Panc1 (cell line): ENCODE data around the gene CDYL. TPM values are rescaled to one million over a fixed set of nuclear protein-coding genes. Genes with fewer than 3 reads are reported as not detected.

Source experiments
- ATAC-seq: fragments of 200-7000 bp; cut with Tn5 transposase; 2 replicates; pipeline ENCODE4 v1.9.1; 2020; ENCODE audit warnings: mild to moderate bottlenecking, moderate library complexity
- BruUV-seq: library from RNA; stranded (reverse); fragments of 400-500 nt; replicated peaks from 2 replicates; lab custom pipeline; 2021; lab: Mats Ljungman, UMichigan
- CTCF ChIA-PET: fragments of 300-600 bp; sonication (Branson Sonifier 250); formaldehyde crosslinking; loops from one replicate; lab custom pipeline; 2022; ENCODE audit warnings: antibody characterized with exemption; lab: Charles Lee
- POLR2A ChIA-PET: fragments of 300-600 bp; sonication (Branson Sonifier 250); formaldehyde crosslinking; loops from one replicate; lab custom pipeline; 2022; ENCODE audit warnings: antibody characterized with exemption; lab: Charles Lee
- DNase-seq: peaks from one replicate; pipeline ENCODE4 v3.0.0-alpha.2; 2010; ENCODE audit warnings: low read depth, low spot score
- H3K27ac ChIP-seq: 2 replicates; pipeline ENCODE4 v1.5.1; 2011; ENCODE audit warnings: mild to moderate bottlenecking, low read length, inconsistent platforms
- H3K27me3 ChIP-seq: fragments of 200-500 bp; sonication (Bioruptor generic); 2 replicates; pipeline ENCODE4 v1.6.0; 2014; ENCODE audit warnings: low read length, inconsistent platforms; ENCODE audit not compliant: control insufficient read depth, insufficient read depth
- H3K36me3 ChIP-seq: fragments of 200-500 bp; sonication (Bioruptor generic); 2 replicates; pipeline ENCODE4 v1.5.1; 2014; ENCODE audit warnings: inconsistent platforms, mild to moderate bottlenecking, low read length, moderate library complexity; ENCODE audit not compliant: control insufficient read depth, insufficient read depth
- H3K4me1 ChIP-seq: 2 replicates; pipeline ENCODE4 v1.5.1; 2011; ENCODE audit warnings: inconsistent platforms, mild to moderate bottlenecking, low read length, moderate library complexity; ENCODE audit not compliant: control insufficient read depth, insufficient read depth
- H3K4me3 ChIP-seq, 2 experiments: 2 replicates each; pipeline ENCODE4 v1.5.1; 2011 to 2012; ENCODE audit warnings: low read depth in 2 of 2, low read length in 2 of 2, mild to moderate bottlenecking in 2 of 2, inconsistent platforms in 1 of 2, moderate library complexity in 1 of 2
- H3K9me3 ChIP-seq: fragments of 200-500 bp; sonication (Bioruptor generic); 2 replicates; pipeline ENCODE4 v1.5.1; 2014; ENCODE audit warnings: low read depth, mild to moderate bottlenecking, inconsistent platforms, low read length, moderate library complexity; ENCODE audit not compliant: control insufficient read depth, insufficient read depth
- POLR2AphosphoS5 ChIP-seq: IDR thresholded peaks from 2 replicates; pipeline ENCODE4 v1.6.1; 2012; ENCODE audit warnings: mild to moderate bottlenecking, low read depth, low read length, moderate library complexity
- SIN3A ChIP-seq: IDR thresholded peaks from 2 replicates; pipeline ENCODE4 v1.6.1; 2012; ENCODE audit warnings: low read depth, mild to moderate bottlenecking, low read length, moderate library complexity, borderline replicate concordance; ENCODE audit not compliant: insufficient read depth
- TCF7L2 ChIP-seq: IDR thresholded peaks from 2 replicates; pipeline ENCODE4 v1.6.1; 2011; ENCODE audit warnings: mild to moderate bottlenecking, low read depth, low read length, inconsistent platforms
- in situ Hi-C: cut with HindIII; loops from 2 replicates; pipeline ENCODE4 v1.10.0; 2016; ENCODE audit warnings: low sequenced_read_pairs, low pct_unique_long_range_greater_than_20kb
- intact Hi-C: fragments of 100-400 bp; cut with micrococcal nuclease; formaldehyde crosslinking; loops from one replicate; pipeline ENCODE4 v1.10.0; 2022; ENCODE audit not compliant: unreplicated experiment
- total RNA-seq: library from RNA; stranded (reverse); gene quantifications from one replicate; pipeline ENCODE4 v1.2.1, GENCODE V29; 2021; ENCODE audit not compliant: unreplicated experiment
- TF ChIP-seq, protein P1 (sequence below): fragments of 450-650 bp; IDR thresholded peaks from 2 replicates; pipeline ENCODE4 v1.5.1; 2017; ENCODE audit warnings: mild to moderate bottlenecking
- TF ChIP-seq, protein P2 (sequence below), 2 experiments: IDR thresholded peaks; 2 replicates each; pipeline ENCODE4 v1.6.1; 2011 to 2012; ENCODE audit warnings: low read depth in 2 of 2, control low read depth in 1 of 2, low read length in 1 of 2, mild to moderate bottlenecking in 1 of 2, moderate library complexity in 1 of 2; ENCODE audit not compliant: insufficient read depth in 1 of 2

CDYL gene
- total RNA-seq, 1 experiment from 2014 or later: 61.4 TPM

GRCh38 chr6:4806337-4806725 lies 30.1 kb downstream of the CDYL start:
- CTCF ChIA-PET: no interaction called here
- no peak overlapping the region for H3K4me3 ChIP-seq
- no peak for TF ChIP-seq POLR2AphosphoS5
- TF ChIP-seq, protein P1, sequence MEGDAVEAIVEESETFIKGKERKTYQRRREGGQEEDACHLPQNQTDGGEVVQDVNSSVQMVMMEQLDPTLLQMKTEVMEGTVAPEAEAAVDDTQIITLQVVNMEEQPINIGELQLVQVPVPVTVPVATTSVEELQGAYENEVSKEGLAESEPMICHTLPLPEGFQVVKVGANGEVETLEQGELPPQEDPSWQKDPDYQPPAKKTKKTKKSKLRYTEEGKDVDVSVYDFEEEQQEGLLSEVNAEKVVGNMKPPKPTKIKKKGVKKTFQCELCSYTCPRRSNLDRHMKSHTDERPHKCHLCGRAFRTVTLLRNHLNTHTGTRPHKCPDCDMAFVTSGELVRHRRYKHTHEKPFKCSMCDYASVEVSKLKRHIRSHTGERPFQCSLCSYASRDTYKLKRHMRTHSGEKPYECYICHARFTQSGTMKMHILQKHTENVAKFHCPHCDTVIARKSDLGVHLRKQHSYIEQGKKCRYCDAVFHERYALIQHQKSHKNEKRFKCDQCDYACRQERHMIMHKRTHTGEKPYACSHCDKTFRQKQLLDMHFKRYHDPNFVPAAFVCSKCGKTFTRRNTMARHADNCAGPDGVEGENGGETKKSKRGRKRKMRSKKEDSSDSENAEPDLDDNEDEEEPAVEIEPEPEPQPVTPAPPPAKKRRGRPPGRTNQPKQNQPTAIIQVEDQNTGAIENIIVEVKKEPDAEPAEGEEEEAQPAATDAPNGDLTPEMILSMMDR: peak; percentile 76
- peaks cover 14% of the 10 kb centered on the region for H3K4me1 ChIP-seq
- intact Hi-C loops: no loop called here
- H3K36me3 ChIP-seq: no peaks in the 10 kb centered on the region
- ATAC-seq (no peak), DNase-seq (no peak)
- H3K9me3 ChIP-seq: no peaks in the 10 kb centered on the region; the same call in 1 of the 2 replicates
- in situ Hi-C loops: no loop called here
- H3K27me3 ChIP-seq: no peaks in the 10 kb centered on the region
- POLR2A ChIA-PET: no interaction called here
- no peak overlapping the region for H3K27ac ChIP-seq
- BruUV-seq: no TSS peak

DNA sequence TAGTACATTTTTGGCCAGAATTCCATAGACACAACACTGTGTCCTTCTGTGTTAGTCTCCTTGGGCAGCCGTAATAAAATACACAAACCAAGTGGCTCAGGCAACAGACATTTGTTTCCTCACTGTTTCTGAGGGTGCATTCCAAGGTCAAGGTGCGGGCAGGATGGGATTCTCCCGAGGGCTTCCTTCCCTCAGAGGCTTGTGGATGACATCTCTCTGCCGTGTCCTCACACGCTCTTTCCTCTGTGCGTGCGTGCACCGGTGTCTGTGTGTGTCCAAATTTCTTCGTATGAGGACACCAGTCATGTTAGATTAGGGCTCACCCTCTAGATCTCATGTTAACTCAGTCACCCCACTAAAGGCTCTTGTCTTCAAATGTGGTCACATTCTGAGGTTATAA lies 30.6 kb downstream of the CDYL start:
- Histone ChIP-seq H3K27ac (no peak overlapping the region), H3K27me3 (no peaks in the 10 kb centered on the region), H3K4me1 (peaks cover 15% of the 10 kb centered on the region), H3K36me3 (no peaks in the 10 kb centered on the region), H3K9me3 (no peaks in the 10 kb centered on the region; the same call in 1 of the 2 replicates), H3K4me3 (no peak overlapping the region)
- TF ChIP-seq POLR2AphosphoS5 (no peak), SIN3A (no peak)
- TF ChIP-seq, protein P2, sequence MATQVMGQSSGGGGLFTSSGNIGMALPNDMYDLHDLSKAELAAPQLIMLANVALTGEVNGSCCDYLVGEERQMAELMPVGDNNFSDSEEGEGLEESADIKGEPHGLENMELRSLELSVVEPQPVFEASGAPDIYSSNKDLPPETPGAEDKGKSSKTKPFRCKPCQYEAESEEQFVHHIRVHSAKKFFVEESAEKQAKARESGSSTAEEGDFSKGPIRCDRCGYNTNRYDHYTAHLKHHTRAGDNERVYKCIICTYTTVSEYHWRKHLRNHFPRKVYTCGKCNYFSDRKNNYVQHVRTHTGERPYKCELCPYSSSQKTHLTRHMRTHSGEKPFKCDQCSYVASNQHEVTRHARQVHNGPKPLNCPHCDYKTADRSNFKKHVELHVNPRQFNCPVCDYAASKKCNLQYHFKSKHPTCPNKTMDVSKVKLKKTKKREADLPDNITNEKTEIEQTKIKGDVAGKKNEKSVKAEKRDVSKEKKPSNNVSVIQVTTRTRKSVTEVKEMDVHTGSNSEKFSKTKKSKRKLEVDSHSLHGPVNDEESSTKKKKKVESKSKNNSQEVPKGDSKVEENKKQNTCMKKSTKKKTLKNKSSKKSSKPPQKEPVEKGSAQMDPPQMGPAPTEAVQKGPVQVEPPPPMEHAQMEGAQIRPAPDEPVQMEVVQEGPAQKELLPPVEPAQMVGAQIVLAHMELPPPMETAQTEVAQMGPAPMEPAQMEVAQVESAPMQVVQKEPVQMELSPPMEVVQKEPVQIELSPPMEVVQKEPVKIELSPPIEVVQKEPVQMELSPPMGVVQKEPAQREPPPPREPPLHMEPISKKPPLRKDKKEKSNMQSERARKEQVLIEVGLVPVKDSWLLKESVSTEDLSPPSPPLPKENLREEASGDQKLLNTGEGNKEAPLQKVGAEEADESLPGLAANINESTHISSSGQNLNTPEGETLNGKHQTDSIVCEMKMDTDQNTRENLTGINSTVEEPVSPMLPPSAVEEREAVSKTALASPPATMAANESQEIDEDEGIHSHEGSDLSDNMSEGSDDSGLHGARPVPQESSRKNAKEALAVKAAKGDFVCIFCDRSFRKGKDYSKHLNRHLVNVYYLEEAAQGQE (IDR thresholded peaks at IDR 0.05; ENCODE audit: insufficient read depth in 1 of 2, low read depth in 2 of 2, low read length in 1 of 2): no peak
- no peak for ATAC-seq
- ChIA-PET POLR2A (interaction anchor here (0.6 kb wide), 1 partner anchor 93 kb away, joined by 13 read pairs; no protein-coding TSS in a partner anchor), CTCF (interaction anchor here (0.6 kb wide), 1 partner anchor 33 kb away, joined by 5 read pairs; no protein-coding TSS in a partner anchor)
- in situ Hi-C loops (no loop called here), intact Hi-C loops (no loop called here)
- no peak for DNase-seq
- BruUV-seq: no TSS peak

DNA sequence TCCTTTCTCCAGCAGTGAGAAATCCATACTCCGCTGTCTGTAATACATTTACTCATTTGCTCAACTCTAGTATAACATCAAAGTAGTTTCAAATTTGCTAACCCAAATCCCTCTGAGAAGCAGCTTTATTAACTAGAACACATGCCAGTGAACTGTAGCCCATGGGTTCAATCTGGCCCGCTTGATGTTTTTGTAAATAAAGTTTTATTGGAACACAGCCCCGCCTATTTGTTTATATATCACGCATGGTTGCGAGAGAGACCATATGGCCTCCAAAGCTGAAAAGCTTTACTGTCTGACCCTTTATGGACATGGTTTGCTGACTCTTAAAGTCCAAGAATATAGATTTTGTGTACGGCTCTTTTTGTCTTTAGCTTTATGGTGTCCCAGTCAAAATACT lies 32.2 kb downstream of the CDYL start:
- in situ Hi-C loops (no loop called here), intact Hi-C loops (no loop called here)
- no peak for DNase-seq
- Histone ChIP-seq H3K27me3 (no peaks in the 10 kb centered on the region), H3K36me3 (no peaks in the 10 kb centered on the region), H3K27ac (no peak overlapping the region), H3K4me1 (peaks cover 19% of the 10 kb centered on the region), H3K4me3 (no peak overlapping the region), H3K9me3 (no peaks in the 10 kb centered on the region; the same call in 1 of the 2 replicates)
- TF ChIP-seq, protein P1: no peak
- TF ChIP-seq POLR2AphosphoS5: no peak
- no peak for TF ChIP-seq SIN3A
- TF ChIP-seq, protein P2 (IDR thresholded peaks at IDR 0.05; ENCODE audit: insufficient read depth in 1 of 2, low read depth in 2 of 2, low read length in 1 of 2): no peak
- TF ChIP-seq TCF7L2: no peak
- ChIA-PET POLR2A (no interaction called here), CTCF (no interaction called here)
- BruUV-seq: no TSS peak
- no peak for ATAC-seq
